Mesenchymal stem cell (in vitro differentiated cells and primary cell): Measurements from ENCODE around the gene PDE4A.

Experiments
- DNase-seq: peaks from one replicate; pipeline ENCODE4 v3.0.0-alpha.2; 2013
- H2AFZ ChIP-seq: one replicate; pipeline ENCODE4 v1.6.1; 2013; ENCODE audit warnings: low read depth, mild to moderate bottlenecking, control low read depth, inconsistent platforms, low read length, moderate library complexity
- H2AK5ac ChIP-seq: 2 replicates; pipeline ENCODE4 v1.6.1; 2013; ENCODE audit warnings: low read length, moderate library complexity, mild to moderate bottlenecking, inconsistent platforms; ENCODE audit not compliant: severe bottlenecking
- H2BK120ac ChIP-seq: one replicate; pipeline ENCODE4 v1.6.1; 2013; ENCODE audit warnings: low read depth, mild to moderate bottlenecking, inconsistent platforms, low read length, moderate library complexity
- H2BK12ac ChIP-seq, 2 experiments: one replicate each; pipeline ENCODE4 v1.6.1; 2013; ENCODE audit warnings: inconsistent platforms in 2 of 2, low read length in 2 of 2, mild to moderate bottlenecking in 2 of 2, moderate library complexity in 2 of 2, control low read depth in 1 of 2
- H2BK15ac ChIP-seq: one replicate; pipeline ENCODE4 v1.6.1; 2013; ENCODE audit warnings: mild to moderate bottlenecking, low read depth, inconsistent platforms; ENCODE audit not compliant: poor library complexity, severe bottlenecking
- H2BK5ac ChIP-seq: 2 replicates; pipeline ENCODE4 v1.6.1; 2013; ENCODE audit warnings: low read depth, mild to moderate bottlenecking, low read length, control low read depth, inconsistent platforms; ENCODE audit not compliant: poor library complexity, severe bottlenecking
- H3K14ac ChIP-seq, 2 experiments: one replicate each; pipeline ENCODE4 v1.6.1; 2013; ENCODE audit warnings: inconsistent platforms in 2 of 2, low read length in 2 of 2, control low read depth in 1 of 2, mild to moderate bottlenecking in 1 of 2, moderate library complexity in 1 of 2
- H3K18ac ChIP-seq, 2 experiments: one replicate each; pipeline ENCODE4 v1.6.1; 2013; ENCODE audit warnings: inconsistent platforms in 2 of 2, low read length in 2 of 2, control low read depth in 1 of 2, low read depth in 1 of 2, mild to moderate bottlenecking in 1 of 2
- H3K23ac ChIP-seq, 2 experiments: one replicate each; pipeline ENCODE4 v1.6.1; 2013; ENCODE audit warnings: inconsistent platforms in 2 of 2, low read length in 2 of 2, mild to moderate bottlenecking in 2 of 2, moderate library complexity in 2 of 2, control low read depth in 1 of 2
- H3K27ac ChIP-seq: 2 replicates; pipeline ENCODE4 v1.5.1; 2013; ENCODE audit warnings: mild to moderate bottlenecking, moderate library complexity, low read length, control low read depth, inconsistent platforms; ENCODE audit not compliant: poor library complexity, severe bottlenecking
- H3K27me3 ChIP-seq, 2 experiments: 2 replicates each; pipeline versions ENCODE4 v1.6.1 to v1.7.0; 2013; ENCODE audit warnings: low read length in 2 of 2, mild to moderate bottlenecking in 2 of 2, moderate library complexity in 2 of 2, control low read depth in 1 of 2, inconsistent platforms in 1 of 2; ENCODE audit not compliant: control insufficient read depth in 1 of 2, insufficient read depth in 1 of 2
- H3K36me3 ChIP-seq, 2 experiments: 2 replicates each; pipeline versions ENCODE4 v1.6.1 to v1.7.0; 2013; ENCODE audit warnings: low read length in 2 of 2, control low read depth in 1 of 2, inconsistent platforms in 1 of 2, low read depth in 1 of 2, mild to moderate bottlenecking in 1 of 2; ENCODE audit not compliant: insufficient read depth in 2 of 2, control insufficient read depth in 1 of 2
- H3K4ac ChIP-seq, 2 experiments: one replicate each; pipeline ENCODE4 v1.6.1; 2013; ENCODE audit warnings: inconsistent platforms in 2 of 2, low read length in 2 of 2, mild to moderate bottlenecking in 2 of 2, moderate library complexity in 2 of 2, control low read depth in 1 of 2, low read depth in 1 of 2
- H3K4me1 ChIP-seq: 2 replicates; pipeline ENCODE4 v1.6.1; 2013; ENCODE audit warnings: low read depth, low read length, control low read depth; ENCODE audit not compliant: control insufficient read depth, insufficient read depth
- H3K4me2 ChIP-seq: 2 replicates; pipeline ENCODE4 v1.6.1; 2013; ENCODE audit warnings: low read length, mild to moderate bottlenecking, inconsistent platforms; ENCODE audit not compliant: poor library complexity, severe bottlenecking
- H3K4me3 ChIP-seq, 2 experiments: 2 replicates each; pipeline versions ENCODE4 v1.5.1 to v1.7.0; 2013; ENCODE audit warnings: low read length in 2 of 2, mild to moderate bottlenecking in 2 of 2, control low read depth in 1 of 2, low read depth in 1 of 2; ENCODE audit not compliant: insufficient read depth in 1 of 2
- H3K79me1 ChIP-seq: replicated peaks from 2 replicates; pipeline ENCODE4 v1.6.1; 2013; ENCODE audit warnings: mild to moderate bottlenecking, control low read depth, low read length, inconsistent platforms; ENCODE audit not compliant: poor library complexity, severe bottlenecking
- H3K9ac ChIP-seq: 2 replicates; pipeline ENCODE4 v1.7.0; 2013; ENCODE audit warnings: mild to moderate bottlenecking, low read length, moderate library complexity
- H3K9me3 ChIP-seq: 2 replicates; pipeline ENCODE4 v1.7.0; 2013; ENCODE audit warnings: mild to moderate bottlenecking, low read length; ENCODE audit not compliant: control insufficient read depth
- H4K8ac ChIP-seq: one replicate; pipeline ENCODE4 v1.6.1; 2013; ENCODE audit warnings: inconsistent platforms, mild to moderate bottlenecking, low read length, moderate library complexity
- H4K91ac ChIP-seq: one replicate; pipeline ENCODE4 v1.6.1; 2013; ENCODE audit warnings: mild to moderate bottlenecking, low read length, inconsistent platforms
- WGBS: methylation state at CpG from one replicate; pipeline ENCODE4 v1.1.7; 2013; ENCODE audit warnings: mixed read lengths; 5-methylcytosine and 5-hydroxymethylcytosine counted together

Gene PDE4A

DNA sequence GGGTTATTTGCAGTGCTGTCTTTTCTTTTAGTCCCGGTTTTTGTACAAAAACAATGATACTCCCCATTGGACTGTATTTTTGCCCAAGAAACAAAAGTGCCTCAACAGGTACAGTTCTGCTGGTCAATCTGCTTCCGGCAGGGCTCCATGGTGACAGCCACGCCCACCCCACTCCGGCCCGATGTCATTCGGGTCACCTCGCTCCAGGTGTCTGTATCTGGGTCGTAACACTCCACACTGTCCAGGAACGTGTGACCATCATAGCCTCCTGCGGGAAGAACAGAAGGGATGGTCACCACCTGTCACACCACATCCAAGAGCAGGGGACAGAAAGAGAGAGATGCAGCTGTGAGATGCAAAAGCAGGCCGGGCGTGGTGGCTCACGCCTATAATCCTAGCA is 66.2 kb downstream of the PDE4A start:
- H2AK5ac ChIP-seq: peak overlapping the region; percentile 1
- H2BK5ac ChIP-seq: peak overlapping the region; percentile 57
- H2BK120ac ChIP-seq: no peak overlapping the region
- no peak overlapping the region for H2BK12ac ChIP-seq
- H2AFZ ChIP-seq: no peak overlapping the region
- 93% methylated on average over 12 of the region's 13 CpGs for WGBS
- peak overlapping the region; percentile 85 for H3K27ac ChIP-seq
- no peak overlapping the region for H3K4ac ChIP-seq
- H3K4me3 ChIP-seq: no peak overlapping the region
- H3K36me3 ChIP-seq: peaks cover 53 to 59% of the 10 kb centered on the region in 2 experiments
- peak overlapping the region; percentile 43 for H3K4me2 ChIP-seq
- no peak overlapping the region for H3K23ac ChIP-seq
- H3K9ac ChIP-seq: no peak overlapping the region
- H2BK15ac ChIP-seq: no peak overlapping the region
- H4K8ac ChIP-seq: no peak overlapping the region
- H3K14ac ChIP-seq: no peak overlapping the region
- peaks cover 12% of the 10 kb centered on the region for H3K4me1 ChIP-seq
- no peak overlapping the region for H4K91ac ChIP-seq
- no peaks in the 10 kb centered on the region for H3K9me3 ChIP-seq
- no peak for DNase-seq
- peaks cover 19% of the 10 kb centered on the region for H3K79me1 ChIP-seq
- H3K27me3 ChIP-seq: no peaks in the 10 kb centered on the region
- H3K18ac ChIP-seq: no peak overlapping the region

GRCh38 chr19:10491472-10492047 is 71.2 kb downstream of the PDE4A start:
- no peak overlapping the region for H3K23ac ChIP-seq
- peaks cover 56 to 79% of the 10 kb centered on the region in 2 experiments for H3K36me3 ChIP-seq
- no peak overlapping the region for H2BK120ac ChIP-seq
- no peak overlapping the region for H3K27ac ChIP-seq
- H2AFZ ChIP-seq: no peak overlapping the region
- no peak overlapping the region for H3K4ac ChIP-seq
- H4K8ac ChIP-seq: no peak overlapping the region
- WGBS: 97% methylated on average over 43 of the region's 43 CpGs
- DNase-seq: no peak
- no peak overlapping the region for H2BK15ac ChIP-seq
- H3K9ac ChIP-seq: no peak overlapping the region
- no peak overlapping the region for H3K4me2 ChIP-seq
- no peak overlapping the region for H4K91ac ChIP-seq
- peaks cover 5% of the 10 kb centered on the region for H3K4me1 ChIP-seq
- no peak overlapping the region for H2BK12ac ChIP-seq
- H3K14ac ChIP-seq: no peak overlapping the region
- no peaks in the 10 kb centered on the region for H3K9me3 ChIP-seq
- no peak overlapping the region for H3K4me3 ChIP-seq
- no peaks in the 10 kb centered on the region for H3K27me3 ChIP-seq
- no peak overlapping the region for H3K18ac ChIP-seq
- H2BK5ac ChIP-seq: no peak overlapping the region
- peaks cover 31% of the 10 kb centered on the region for H3K79me1 ChIP-seq
- H2AK5ac ChIP-seq: no peak overlapping the region

- Histone ChIP-seq H2BK5ac (no peak overlapping the region), H3K23ac (no peak overlapping the region), H3K27me3 (no peaks in the 10 kb centered on the region), H3K9ac (no peak overlapping the region), H3K79me1 (peaks cover 23% of the 10 kb centered on the region), H3K9me3 (no peaks in the 10 kb centered on the region), H3K4me1 (peaks cover 11% of the 10 kb centered on the region), H4K91ac (no peak overlapping the region), H3K4ac (no peak overlapping the region), H2AK5ac (no peak overlapping the region), H2BK120ac (no peak overlapping the region), H3K27ac (no peak overlapping the region), H3K36me3 (peaks cover 43 to 56% of the 10 kb centered on the region in 2 experiments), H2AFZ (no peak overlapping the region), H4K8ac (no peak overlapping the region), H3K4me3 (no peak overlapping the region), H2BK12ac (no peak overlapping the region), H3K14ac (no peak overlapping the region), H3K4me2 (no peak overlapping the region), H2BK15ac (no peak overlapping the region), H3K18ac (no peak overlapping the region)
- WGBS: 97% methylated on average over 4 of the region's 4 CpGs
- DNase-seq: no peak
Measured at GRCh38 chr19:10497371-10497770, 77.0 kb downstream of the PDE4A start.

DNA sequence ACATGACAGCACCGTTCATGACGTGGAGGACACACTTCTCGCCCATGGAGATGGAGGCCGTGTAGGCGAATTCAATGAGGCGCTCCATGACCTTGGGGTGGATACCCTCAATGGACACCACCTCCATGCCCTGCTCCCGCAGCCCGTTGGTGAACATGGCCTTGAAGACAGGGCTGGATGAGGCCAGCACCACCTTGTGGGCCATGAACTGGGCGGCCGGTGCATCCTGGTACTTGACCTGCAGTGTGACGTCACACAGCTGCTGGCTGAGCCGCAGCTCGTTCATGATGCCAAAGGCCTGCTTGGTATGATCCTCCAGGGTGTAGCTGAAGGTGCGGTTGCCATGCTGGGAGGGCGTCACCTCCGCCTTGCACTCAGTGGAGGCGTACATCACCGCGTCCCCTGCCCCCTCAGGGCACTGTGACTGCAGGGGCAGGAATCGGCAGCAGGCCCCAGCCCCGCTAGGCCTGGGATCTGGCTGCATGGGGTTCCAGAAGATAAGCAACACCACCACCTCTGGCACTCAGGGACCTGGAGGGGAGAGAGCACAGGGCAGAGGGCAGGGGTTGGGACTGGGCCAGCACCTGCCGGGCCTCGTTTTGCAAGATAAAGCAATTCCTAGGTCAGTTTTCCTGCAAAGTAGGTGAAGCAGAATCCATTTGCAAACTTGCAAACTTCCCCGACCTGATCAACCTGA is 79.4 kb downstream of the PDE4A start:
- no peak overlapping the region for H2BK5ac ChIP-seq
- peaks cover 23% of the 10 kb centered on the region for H3K79me1 ChIP-seq
- no peaks in the 10 kb centered on the region for H3K9me3 ChIP-seq
- no peak overlapping the region for H3K4me3 ChIP-seq
- no peak overlapping the region for H3K27ac ChIP-seq
- H2BK12ac ChIP-seq: peak overlapping the region in 1 of 2 experiments; percentile 15
- H3K36me3 ChIP-seq: peaks cover 36 to 47% of the 10 kb centered on the region in 2 experiments
- H3K14ac ChIP-seq: peak overlapping the region in 1 of 2 experiments; percentile 51
- H2AFZ ChIP-seq: no peak overlapping the region
- H3K27me3 ChIP-seq: no peaks in the 10 kb centered on the region
- H4K8ac ChIP-seq: no peak overlapping the region
- H2BK120ac ChIP-seq: no peak overlapping the region
- WGBS: 95% methylated on average over 24 of the region's 24 CpGs
- no peak overlapping the region for H3K4me2 ChIP-seq
- peak overlapping the region in 1 of 2 experiments; percentile 11 for H3K18ac ChIP-seq
- peaks cover 17% of the 10 kb centered on the region for H3K4me1 ChIP-seq
- H3K23ac ChIP-seq: no peak overlapping the region
- no peak for DNase-seq
- H3K9ac ChIP-seq: no peak overlapping the region
- H2BK15ac ChIP-seq: no peak overlapping the region
- H2AK5ac ChIP-seq: no peak overlapping the region
- H3K4ac ChIP-seq: no peak overlapping the region
- no peak overlapping the region for H4K91ac ChIP-seq
